Measurements from ENCODE around the gene CCDC200.

DNA sequence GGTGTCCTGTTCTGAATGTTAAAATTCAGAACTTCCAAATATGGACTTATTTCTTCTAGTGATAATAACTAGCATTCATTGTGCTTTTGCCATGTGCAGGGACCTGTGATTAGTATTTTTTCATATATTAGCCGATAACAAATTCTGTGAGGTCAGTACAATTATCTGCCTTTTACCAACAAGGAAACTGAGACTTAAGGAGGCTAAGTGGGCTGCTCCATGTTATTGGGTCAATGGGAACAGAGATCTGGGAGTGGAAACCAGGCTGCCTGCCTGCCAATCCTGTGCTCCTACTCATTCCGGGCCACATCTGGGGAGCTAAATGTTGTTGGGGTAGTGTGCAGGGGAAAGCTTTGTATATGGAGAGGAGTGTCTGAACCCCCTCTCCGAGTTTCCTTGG lies 13.1 kb downstream of the CCDC200 start:
- TF ChIP-seq, protein P1, sequence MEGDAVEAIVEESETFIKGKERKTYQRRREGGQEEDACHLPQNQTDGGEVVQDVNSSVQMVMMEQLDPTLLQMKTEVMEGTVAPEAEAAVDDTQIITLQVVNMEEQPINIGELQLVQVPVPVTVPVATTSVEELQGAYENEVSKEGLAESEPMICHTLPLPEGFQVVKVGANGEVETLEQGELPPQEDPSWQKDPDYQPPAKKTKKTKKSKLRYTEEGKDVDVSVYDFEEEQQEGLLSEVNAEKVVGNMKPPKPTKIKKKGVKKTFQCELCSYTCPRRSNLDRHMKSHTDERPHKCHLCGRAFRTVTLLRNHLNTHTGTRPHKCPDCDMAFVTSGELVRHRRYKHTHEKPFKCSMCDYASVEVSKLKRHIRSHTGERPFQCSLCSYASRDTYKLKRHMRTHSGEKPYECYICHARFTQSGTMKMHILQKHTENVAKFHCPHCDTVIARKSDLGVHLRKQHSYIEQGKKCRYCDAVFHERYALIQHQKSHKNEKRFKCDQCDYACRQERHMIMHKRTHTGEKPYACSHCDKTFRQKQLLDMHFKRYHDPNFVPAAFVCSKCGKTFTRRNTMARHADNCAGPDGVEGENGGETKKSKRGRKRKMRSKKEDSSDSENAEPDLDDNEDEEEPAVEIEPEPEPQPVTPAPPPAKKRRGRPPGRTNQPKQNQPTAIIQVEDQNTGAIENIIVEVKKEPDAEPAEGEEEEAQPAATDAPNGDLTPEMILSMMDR (conservative IDR thresholded peaks at IDR 0.05; ENCODE audit: low read depth, low read length), result no peak
- no peak for TF ChIP-seq EZH2 (IDR thresholded peaks at IDR 0.05; ENCODE audit: borderline replicate concordance, low read depth, low read length, poor library complexity, severe bottlenecking)
